Testis (tissue), 3 donors: ENCODE results near the gene NSUN3. TPM values are rescaled to one million over a fixed set of nuclear protein-coding genes. Genes with fewer than 3 reads are reported as not detected.

ENCODE experiments used
- DNase-seq: peaks from one replicate; pipeline ENCODE4 v3.0.0-alpha.2; 2019
- H3K27ac ChIP-seq, 2 donors: fragments of 200-600 bp; sonication (generic); one replicate each; pipeline ENCODE4 v1.5.1; 2019
- H3K27me3 ChIP-seq: fragments of 200-600 bp; sonication (generic); one replicate; pipeline ENCODE4 v1.5.1; 2019
- H3K36me3 ChIP-seq: fragments of 200-600 bp; sonication (generic); one replicate; pipeline ENCODE4 v1.5.1; 2017; ENCODE audit warnings: low read depth; ENCODE audit errors: missing control alignments
- H3K4me1 ChIP-seq: fragments of 200-600 bp; sonication (generic); one replicate; pipeline ENCODE4 v1.5.1; 2019
- H3K4me3 ChIP-seq, 2 donors: fragments of 200-600 bp; sonication (generic); one replicate each; pipeline ENCODE4 v1.5.1; 2017 to 2019
- H3K9me3 ChIP-seq: fragments of 200-600 bp; sonication (generic); one replicate; pipeline ENCODE4 v1.5.1; 2017
- CTCF ChIP-seq, 3 experiments: fragments of 450-650 bp in 2 of 3; fragments of 200-600 bp in 1 of 3; sonication (generic) in 1 of 3; IDR thresholded peaks; one replicate each; pipeline ENCODE4 v1.5.1; 2016 to 2019; ENCODE audit warnings: antibody characterized with exemption in 3 of 3, mild to moderate bottlenecking in 2 of 3, moderate library complexity in 1 of 3
- POLR2A ChIP-seq: fragments of 450-650 bp; IDR thresholded peaks from one replicate; pipeline ENCODE4 v1.6.1; 2017; ENCODE audit warnings: antibody characterized with exemption, mild to moderate bottlenecking, moderate library complexity
- WGBS, 2 donors: methylation state at CpG; one replicate each; pipeline ENCODE4 v1.1.5; 2018; 5-methylcytosine and 5-hydroxymethylcytosine counted together
- intact Hi-C: fragments of 100-400 bp; cut with DNase I; formaldehyde crosslinking; loops from one replicate; pipeline ENCODE4 v1.15.1; 2023; ENCODE audit warnings: low total_unique reads
- polyA plus RNA-seq: library from polyadenylated mRNA; stranded (reverse); fragments of 350-450 nt; fragmentation: Illumina TruSeq; extraction: RNeasy Lipid Tissue Mini Kit (QIAGEN cat#74804); gene quantifications from one replicate; pipeline ENCODE4 v1.2.3, GENCODE V29; 2014; ENCODE audit warnings: low read depth, low replicate concordance; ENCODE audit not compliant: insufficient read depth
- total RNA-seq, 2 donors: library from RNA; depleted of rRNA; stranded (reverse); fragments of >200 nt; gene quantifications; one replicate each; pipeline ENCODE4 v1.2.3, GENCODE V29; 2016

The NSUN3 gene
- total and polyA plus RNA-seq, 3 donors from 2014 or later, result 9.3 to 19.6 (median 19.1) TPM

GRCh38 chr3:94146455-94146854 is 83.6 kb downstream of the NSUN3 start:
- Histone ChIP-seq H3K4me1 (no peaks in the 10 kb centered on the region), H3K9me3 (no peaks in the 10 kb centered on the region), H3K4me3 (no peak overlapping the region), H3K27ac (no peak overlapping the region), H3K36me3 (no peaks in the 10 kb centered on the region), H3K27me3 (no peaks in the 10 kb centered on the region)
- intact Hi-C loops, result no loop called here
- TF ChIP-seq CTCF (IDR thresholded peaks at IDR 0.05), result no peak
- TF ChIP-seq POLR2A, result no peak
- DNase-seq, result no peak
- 82 to 93% methylated on average over 4 of the region's 4 CpGs for WGBS, 2 donors

GRCh38 chr3:94147012-94147411 is 84.2 kb downstream of the NSUN3 start:
- Histone ChIP-seq H3K9me3 (no peaks in the 10 kb centered on the region), H3K4me1 (no peaks in the 10 kb centered on the region), H3K4me3 (no peak overlapping the region), H3K27ac (no peak overlapping the region), H3K36me3 (no peaks in the 10 kb centered on the region), H3K27me3 (no peaks in the 10 kb centered on the region)
- TF ChIP-seq CTCF (IDR thresholded peaks at IDR 0.05) (no peak), POLR2A (no peak)
- 79% methylated on average over 3 of the region's 3 CpGs for WGBS, 2 donors
- DNase-seq, result no peak
- intact Hi-C loops, result no loop called here

GRCh38 chr3:94150113-94150512 is 87.3 kb downstream of the NSUN3 start:
- TF ChIP-seq CTCF (IDR thresholded peaks at IDR 0.05) (no peak), POLR2A (no peak)
- H3K27ac ChIP-seq, result no peak overlapping the region
- intact Hi-C loops, result no loop called here
- 64 to 76% methylated on average over 2 of the region's 2 CpGs for WGBS, 2 donors
- DNase-seq, result no peak
- H3K9me3 ChIP-seq, result no peaks in the 10 kb centered on the region
- H3K27me3 ChIP-seq, result no peaks in the 10 kb centered on the region
- no peak overlapping the region for H3K4me3 ChIP-seq
- no peaks in the 10 kb centered on the region for H3K4me1 ChIP-seq
- no peaks in the 10 kb centered on the region for H3K36me3 ChIP-seq

GRCh38 chr3:94156626-94157025 is 93.8 kb downstream of the NSUN3 start:
- Histone ChIP-seq H3K9me3 (no peaks in the 10 kb centered on the region), H3K36me3 (no peaks in the 10 kb centered on the region), H3K4me1 (no peaks in the 10 kb centered on the region), H3K27me3 (no peaks in the 10 kb centered on the region), H3K4me3 (no peak overlapping the region), H3K27ac (no peak overlapping the region)
- TF ChIP-seq POLR2A (no peak), CTCF (IDR thresholded peaks at IDR 0.05) (no peak)
- intact Hi-C loops, result no loop called here
- 74 to 91% methylated on average over 1 of the region's 1 CpG for WGBS, 2 donors
- DNase-seq, result no peak

GRCh38 chr3:94158512-94158911 is 95.7 kb downstream of the NSUN3 start:
- DNase-seq, result no peak

More at GRCh38 chr3:94158512-94158911, 95.7 kb downstream of the NSUN3 start:
- H3K4me3 ChIP-seq, result no peak overlapping the region
- no peaks in the 10 kb centered on the region for H3K27me3 ChIP-seq
- 69 to 72% methylated on average over 4 of the region's 4 CpGs for WGBS, 2 donors
- intact Hi-C loops, result no loop called here
- H3K9me3 ChIP-seq, result no peaks in the 10 kb centered on the region
- H3K27ac ChIP-seq, result no peak overlapping the region
- H3K4me1 ChIP-seq, result no peaks in the 10 kb centered on the region
- TF ChIP-seq CTCF (IDR thresholded peaks at IDR 0.05), result no peak
- TF ChIP-seq POLR2A, result no peak
- no peaks in the 10 kb centered on the region for H3K36me3 ChIP-seq
